ENCODE measurements around the gene CARS2.
"Not testable (repeated sequence)": the region's sequence is repeated elsewhere in the genome, so short reads cannot be mapped to it uniquely, and the experiment has no call there.

Gene CARS2

DNA sequence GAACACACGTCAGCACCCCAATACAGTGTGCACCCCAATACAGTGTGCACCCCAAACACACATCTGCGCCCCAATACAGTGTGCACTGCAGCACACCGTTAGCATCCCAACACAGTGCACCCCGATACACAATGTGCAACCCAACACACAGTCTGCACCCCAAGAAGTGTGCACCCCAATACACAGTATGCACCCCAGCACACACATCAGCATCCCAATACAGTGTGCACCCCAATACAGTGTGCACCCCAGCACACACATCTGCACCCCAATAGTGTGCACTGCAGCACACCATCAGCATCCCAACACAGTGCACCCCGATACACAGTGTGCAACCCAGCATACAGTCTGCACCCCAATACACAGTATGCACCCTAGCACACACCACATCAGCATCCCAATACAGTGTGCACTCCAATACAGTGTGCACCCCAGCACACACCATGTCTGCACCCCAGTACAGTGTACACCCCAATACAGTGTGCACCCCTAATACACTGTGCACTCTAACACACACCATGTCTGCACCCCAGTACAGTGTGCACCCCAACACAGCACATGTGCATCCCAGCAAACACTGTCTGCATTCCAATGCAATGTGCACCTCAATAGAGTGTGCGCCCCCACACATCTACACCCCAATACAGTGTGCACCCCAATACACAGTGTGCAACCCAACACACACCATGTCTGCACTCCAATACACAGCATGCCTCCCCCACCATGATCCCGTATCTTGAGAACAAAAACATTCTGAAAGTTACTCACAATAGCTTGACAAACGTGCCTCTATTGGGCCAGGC, 855 bp upstream of the CARS2 start:
- DNase-seq (ENCODE audit: low read depth in 2 of 2, low spot score in 1 of 2) = no peak

- DNase-seq (ENCODE audit: low read depth in 2 of 2, low spot score in 1 of 2) = no peak
Measured at GRCh38 chr13:110705356-110705825, 525 bp downstream of the CARS2 start.

- no peak for DNase-seq (ENCODE audit: low read depth in 2 of 2, low spot score in 1 of 2)
Measured at GRCh38 chr13:110702591-110703526, 3.1 kb downstream of the CARS2 start.

DNA sequence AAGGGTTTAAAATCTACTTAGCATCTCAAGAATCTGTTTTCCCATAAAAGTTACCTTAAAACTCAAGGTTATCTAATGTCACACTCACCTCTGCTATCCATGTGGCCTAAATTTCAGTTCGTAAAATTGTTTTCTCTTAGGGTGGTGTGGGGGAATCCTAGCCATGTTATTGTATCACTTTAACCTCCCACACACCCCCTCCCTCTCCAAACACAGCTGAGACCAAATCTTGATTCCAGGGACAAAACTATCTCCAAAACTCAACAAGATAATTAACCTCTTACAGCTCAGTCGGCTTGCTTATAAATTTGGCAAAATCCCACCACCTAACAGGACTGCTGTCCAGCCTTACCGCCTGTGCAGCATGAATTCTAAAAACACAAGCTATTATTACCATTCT, 3.8 kb downstream of the CARS2 start:
- DNase-seq (ENCODE audit: low read depth in 2 of 2, low spot score in 1 of 2) = no peak

DNA sequence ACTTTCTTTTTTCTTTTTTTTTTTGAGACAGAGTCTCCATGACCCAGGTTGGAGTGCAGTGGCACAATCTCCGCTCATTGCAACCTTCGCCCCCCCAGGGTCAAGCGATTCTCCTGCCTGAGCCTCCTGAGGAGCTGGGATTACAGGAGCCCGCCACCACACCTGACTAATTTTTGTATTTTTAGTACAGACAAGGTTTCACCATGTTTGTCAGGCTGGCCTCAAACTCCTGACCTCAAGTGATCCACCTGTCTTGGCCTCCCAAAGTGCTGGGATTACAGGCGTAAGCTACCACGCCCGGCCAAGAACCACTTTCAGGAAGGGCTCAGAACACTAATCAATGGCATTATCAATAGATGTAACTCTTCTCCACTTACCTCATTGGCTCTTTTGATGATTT, 4.9 kb downstream of the CARS2 start:
- DNase-seq (ENCODE audit: low read depth in 2 of 2, low spot score in 1 of 2) = not testable (repeated sequence)

DNA sequence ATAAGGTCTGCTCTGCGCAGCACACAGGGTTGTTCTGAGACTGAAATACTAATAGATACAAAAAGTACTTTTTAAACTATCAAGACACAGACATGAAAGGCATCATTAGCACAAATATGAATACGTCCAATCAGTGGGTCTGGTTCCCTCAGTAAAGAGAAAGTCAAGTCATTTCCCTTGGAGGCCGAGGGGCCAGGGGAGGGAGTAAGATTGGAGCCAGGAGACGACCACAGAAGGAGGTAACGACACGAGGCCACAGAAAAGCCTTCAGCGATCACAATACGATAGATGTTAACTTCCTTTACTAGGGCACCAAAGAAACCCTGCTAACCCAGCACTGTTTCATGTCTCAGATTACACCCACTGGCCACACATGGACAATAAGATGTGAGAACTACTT, 5.3 kb downstream of the CARS2 start:
- DNase-seq (ENCODE audit: low read depth in 2 of 2, low spot score in 1 of 2) = no peak

GRCh38 chr13:110700186-110700585, 5.7 kb downstream of the CARS2 start:
- no peak for DNase-seq (ENCODE audit: low read depth in 2 of 2, low spot score in 1 of 2)

DNA sequence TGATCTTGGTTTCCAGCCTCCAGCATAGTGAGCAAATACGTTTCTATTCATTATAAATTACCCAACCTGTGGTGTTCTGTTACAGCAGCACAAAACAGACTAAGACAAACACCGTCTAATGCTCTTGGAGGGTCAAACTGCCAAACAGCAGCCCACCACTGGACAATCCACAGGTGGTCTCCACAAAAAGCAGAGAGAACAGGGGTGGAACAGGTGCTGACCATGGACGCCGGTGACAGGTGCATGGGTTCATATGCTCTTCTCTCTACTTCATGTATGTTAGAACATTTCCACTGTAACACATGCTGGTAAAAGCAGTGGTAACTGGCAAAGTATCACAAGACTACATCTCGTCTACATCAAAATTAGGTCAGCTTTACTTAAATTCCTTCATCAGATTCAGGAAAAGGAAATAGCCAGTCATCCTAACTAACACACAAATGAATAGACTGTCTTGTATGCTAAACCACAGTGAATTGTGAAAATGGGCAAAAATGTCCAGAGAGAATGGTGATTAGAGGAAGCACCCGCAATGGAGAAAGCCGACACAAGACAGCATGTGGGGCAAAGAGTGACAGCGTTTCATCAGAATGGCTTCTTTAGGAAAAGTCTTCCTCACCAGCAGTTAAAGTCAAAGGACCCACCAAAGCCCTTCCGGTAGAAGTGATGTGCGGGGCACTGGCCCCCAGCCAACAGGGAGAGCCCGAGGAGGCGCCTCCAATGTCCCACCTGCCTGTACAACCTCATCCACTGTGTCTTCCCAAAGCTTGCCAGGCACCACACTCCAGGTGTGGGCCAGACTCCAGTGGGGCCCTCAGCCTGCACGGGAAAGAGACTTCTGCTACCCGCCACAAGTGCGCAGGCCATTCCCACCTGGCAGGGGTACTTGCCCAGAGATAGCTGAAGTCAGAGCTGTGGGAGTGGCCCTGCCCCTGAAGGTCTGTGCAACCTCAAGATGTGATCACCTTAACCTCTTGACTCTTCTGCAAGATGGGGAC, 6.5 kb downstream of the CARS2 start:
- no peak for DNase-seq (ENCODE audit: low read depth in 2 of 2, low spot score in 1 of 2)

DNA sequence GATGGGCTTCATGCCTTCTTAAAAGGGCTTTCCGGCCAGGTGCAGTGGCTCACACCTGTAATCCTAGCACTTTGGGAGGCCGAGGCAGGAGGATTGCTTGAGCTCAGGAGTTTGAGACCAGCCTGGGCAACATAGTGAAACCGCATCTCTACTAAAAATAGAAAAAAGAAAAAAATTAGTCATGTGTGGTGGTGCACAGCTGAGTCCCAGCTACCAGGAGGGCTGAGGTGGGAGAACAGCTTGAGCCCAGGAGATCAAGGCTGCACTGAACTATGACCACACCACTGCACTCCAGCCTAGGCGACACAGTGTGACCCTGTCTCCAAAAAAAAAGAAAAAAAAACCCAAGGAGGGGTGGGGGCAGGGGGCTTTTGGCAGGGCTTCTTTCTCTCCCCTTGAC, 7.2 kb downstream of the CARS2 start:
- DNase-seq (ENCODE audit: low read depth in 2 of 2, low spot score in 1 of 2) = no peak

GRCh38 chr13:110697842-110698241, 8.1 kb downstream of the CARS2 start:
- DNase-seq (ENCODE audit: low read depth in 2 of 2, low spot score in 1 of 2) = no peak

DNA sequence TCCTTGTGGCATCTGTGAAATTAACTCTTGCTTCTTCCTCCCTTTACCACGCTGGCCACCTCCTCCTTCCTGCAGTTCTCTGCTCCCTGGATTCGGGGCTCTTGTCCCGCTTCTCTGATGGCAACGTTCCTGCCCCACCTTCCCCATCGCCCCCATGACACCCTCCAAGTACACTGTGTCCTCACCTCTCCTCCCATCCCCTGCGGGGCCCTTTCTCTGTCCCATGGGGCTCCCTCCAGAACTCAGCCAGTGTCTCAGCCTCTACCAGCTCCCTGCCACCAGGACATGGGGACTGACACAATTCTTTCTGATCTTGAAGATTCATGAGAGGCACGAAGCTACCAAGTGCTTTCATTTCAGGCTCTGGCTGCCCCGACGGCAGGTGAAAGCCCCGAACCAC, 9.1 kb downstream of the CARS2 start:
- DNase-seq (ENCODE audit: low read depth in 2 of 2, low spot score in 1 of 2) = no peak

- DNase-seq (ENCODE audit: low read depth in 2 of 2, low spot score in 1 of 2) = not testable (repeated sequence)
Measured at GRCh38 chr13:110695774-110696173, 10.1 kb downstream of the CARS2 start.

DNA sequence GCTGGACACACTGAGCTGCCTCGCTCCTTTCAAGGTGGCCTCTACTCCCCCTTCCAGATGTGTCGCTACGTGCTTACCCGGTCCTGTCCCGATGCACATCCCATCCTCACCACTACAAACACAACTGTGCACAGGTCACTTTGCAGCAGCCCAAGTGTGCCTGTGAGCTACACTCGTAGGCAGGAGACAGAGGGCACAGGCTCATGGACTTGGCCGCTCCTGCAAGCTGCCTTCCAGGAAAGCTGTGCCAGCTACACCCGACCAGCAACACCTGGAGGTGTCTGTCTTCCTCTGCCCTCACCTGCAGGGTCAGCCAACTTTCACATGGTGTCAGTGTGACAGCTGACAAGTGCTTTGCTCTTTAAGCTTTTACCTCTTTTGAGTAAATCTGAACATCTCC, 15.4 kb downstream of the CARS2 start:
- DNase-seq (ENCODE audit: low read depth in 2 of 2, low spot score in 1 of 2) = no peak

- no peak for DNase-seq (ENCODE audit: low read depth in 2 of 2, low spot score in 1 of 2)
Measured at GRCh38 chr13:110689711-110690110, 16.2 kb downstream of the CARS2 start.

DNA sequence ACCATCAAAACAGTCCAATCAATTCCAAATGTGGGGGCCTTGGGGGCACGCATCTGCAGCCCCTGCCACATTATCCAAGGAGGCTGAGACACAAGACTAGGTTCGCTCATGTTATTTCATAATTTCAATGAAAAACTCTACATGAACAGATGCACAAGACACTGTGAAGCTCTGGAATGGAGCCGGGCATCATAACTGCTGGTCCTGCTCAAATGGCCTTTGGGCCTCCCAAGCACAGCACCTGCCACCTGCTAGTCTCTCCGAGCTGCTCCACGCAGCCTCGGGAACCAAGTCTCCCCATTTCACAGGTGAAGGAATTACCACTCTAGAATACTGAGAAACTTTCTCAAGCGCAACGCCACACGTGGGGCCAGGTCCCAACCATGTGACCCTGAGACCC, 16.9 kb downstream of the CARS2 start:
- no peak for DNase-seq (ENCODE audit: low read depth in 2 of 2, low spot score in 1 of 2)

- no peak for DNase-seq (ENCODE audit: low read depth in 2 of 2, low spot score in 1 of 2)
Measured at GRCh38 chr13:110687736-110688135, 18.2 kb downstream of the CARS2 start.

- no peak for DNase-seq (ENCODE audit: low read depth in 2 of 2, low spot score in 1 of 2)
Measured at GRCh38 chr13:110685305-110686020, 20.5 kb downstream of the CARS2 start.

DNA sequence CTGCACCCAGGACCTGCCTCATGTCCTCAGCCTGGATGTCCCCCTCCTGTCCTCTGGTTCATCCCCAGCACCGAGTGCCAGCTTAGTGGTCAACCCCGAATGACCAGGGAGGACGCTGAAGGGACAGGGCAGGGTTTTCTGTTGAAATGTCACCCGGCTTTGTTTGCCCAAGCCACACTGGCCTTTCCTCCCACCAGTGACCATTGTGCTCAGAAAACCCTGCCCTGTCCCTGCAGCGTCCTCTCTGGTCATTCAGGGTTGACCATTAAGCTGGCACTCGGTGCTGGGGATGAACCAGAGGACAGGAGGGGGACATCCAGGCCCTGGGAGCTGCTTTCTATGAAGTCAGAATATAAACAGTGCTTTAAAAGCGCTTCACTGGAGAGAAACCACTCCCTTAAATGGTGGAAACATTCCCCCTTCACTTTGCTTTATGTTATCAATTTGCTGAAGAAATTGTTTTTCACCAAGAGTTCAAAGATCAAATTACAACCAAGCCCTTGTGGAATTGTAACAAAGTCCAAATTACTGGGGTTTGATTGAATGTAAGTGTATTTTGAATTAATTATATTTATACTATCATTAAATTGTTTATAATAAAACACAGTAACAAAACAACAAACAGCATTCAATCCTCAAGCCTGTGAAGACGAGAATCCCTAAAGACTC, 21.4 kb downstream of the CARS2 start:
- DNase-seq (ENCODE audit: low read depth in 2 of 2, low spot score in 1 of 2) = no peak

- no peak for DNase-seq (ENCODE audit: low read depth in 2 of 2, low spot score in 1 of 2)
Measured at GRCh38 chr13:110683921-110684320, 22.0 kb downstream of the CARS2 start.

Data from stimulated activated CD8-positive, alpha-beta memory T cell treated with anti-CD3 and anti-CD28 coated beads, Interleukin-4, amount 100 ng/mL, for 1 hour (primary cell).